Suprapubic skin (tissue), 3 donors: ENCODE measurements around the gene PLEKHG3.

Experiments
- CTCF ChIP-seq, 2 donors: fragments of 200-600 bp in 1 of 2; fragments of 450-650 bp in 1 of 2; sonication (generic) in 1 of 2; IDR thresholded peaks; one replicate each; pipeline ENCODE4 v1.5.1; 2016 to 2019; ENCODE audit warnings: antibody characterized with exemption in 2 of 2, mild to moderate bottlenecking in 1 of 2, moderate library complexity in 1 of 2
- EP300 ChIP-seq: sonication (generic); formaldehyde crosslinking; IDR thresholded peaks from one replicate; pipeline ENCODE4 v1.6.1; 2017; ENCODE audit warnings: antibody characterized with exemption
- POLR2A ChIP-seq, 2 donors: fragments of 450-650 bp; IDR thresholded peaks; one replicate each; pipeline ENCODE4 v1.6.1; 2017; ENCODE audit warnings: antibody characterized with exemption in 2 of 2, mild to moderate bottlenecking in 2 of 2, moderate library complexity in 2 of 2

- TF ChIP-seq EP300 (no peak), CTCF (IDR thresholded peaks at IDR 0.05) (no peak), POLR2A (IDR thresholded peaks at IDR 0.05) (no peak)
Measured at GRCh38 chr14:64680013-64680713, 24.1 kb upstream of the PLEKHG3 start.
